Urinary bladder (tissue), 4 donors: ENCODE data around the gene COL19A1. TPM values are rescaled to one million over a fixed set of nuclear protein-coding genes. Genes with fewer than 3 reads are reported as not detected.
"Not testable (repeated sequence)": the region's sequence is repeated elsewhere in the genome, so short reads cannot be mapped to it uniquely, and the experiment has no call there.

Experiments used
- DNase-seq: peaks from one replicate; pipeline ENCODE4 v3.0.0-alpha.2; 2015; ENCODE audit errors: extremely low spot score
- H3K27ac ChIP-seq: one replicate; pipeline ENCODE4 v1.5.1; 2013; ENCODE audit warnings: low read depth, mild to moderate bottlenecking, moderate library complexity
- H3K36me3 ChIP-seq: one replicate; pipeline ENCODE4 v1.6.1; 2013; ENCODE audit warnings: mild to moderate bottlenecking, moderate library complexity; ENCODE audit not compliant: insufficient read depth
- H3K4me1 ChIP-seq: one replicate; pipeline ENCODE4 v1.6.1; 2013; ENCODE audit warnings: mild to moderate bottlenecking, moderate library complexity; ENCODE audit not compliant: insufficient read depth
- H3K4me3 ChIP-seq: one replicate; pipeline ENCODE4 v1.5.1; 2013; ENCODE audit warnings: low read depth, low read length
- WGBS: extraction: QIAGEN DNeasy Blood & Tissue Kit; methylation state at CpG from one replicate; pipeline ENCODE4 v1.1.7; 2013; 5-methylcytosine and 5-hydroxymethylcytosine counted together
- polyA plus RNA-seq: library from polyadenylated mRNA; stranded (reverse); fragments of 200-250 nt; gene quantifications from one replicate; pipeline ENCODE4 v1.2.3, GENCODE V29; 2013
- total RNA-seq: library from RNA; depleted of rRNA; stranded (reverse); fragments of >200 nt; gene quantifications from one replicate; pipeline ENCODE4 v1.2.3, GENCODE V29; 2014
- donor health status: healthy with polysubstance abuse.
- donor health status: healthy.

COL19A1 gene
- total and polyA plus RNA-seq, 2 donors = 4.6 to 29.4 TPM

DNA sequence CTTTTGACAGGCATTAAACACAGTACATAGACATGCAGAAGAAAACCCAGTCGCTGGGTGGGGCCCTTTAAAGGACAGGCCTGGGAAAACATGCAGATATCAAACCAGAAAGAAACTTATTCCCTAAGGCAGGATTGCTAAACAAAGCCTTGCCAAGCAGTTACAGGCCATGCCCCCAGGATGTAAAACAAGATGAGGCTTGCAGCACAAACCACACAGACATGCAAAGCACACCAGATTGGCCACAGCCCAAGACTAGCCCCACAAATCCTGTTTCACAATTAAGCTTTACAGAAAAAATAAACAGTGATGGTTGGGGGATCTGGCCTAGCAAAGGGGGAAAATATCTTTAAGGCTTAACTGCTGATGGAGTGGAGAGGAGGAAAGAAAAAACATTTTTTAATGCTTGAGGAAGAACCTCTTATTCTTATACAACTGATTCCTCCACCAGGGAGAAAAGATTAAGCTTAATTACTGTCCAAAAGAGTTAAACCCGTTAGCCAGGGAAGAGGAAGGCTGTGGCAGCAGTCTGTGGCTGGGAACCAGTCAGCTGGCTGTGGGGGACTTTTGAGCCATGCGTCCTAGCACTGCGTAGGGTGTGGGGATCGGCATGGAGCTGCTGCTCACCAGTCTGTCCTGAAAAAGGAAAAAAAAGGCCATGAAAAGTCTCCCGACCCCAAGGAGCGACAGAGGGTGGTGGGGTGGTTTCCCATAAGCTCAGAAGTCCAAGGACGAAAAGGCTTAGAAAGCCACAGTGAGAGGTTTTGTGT is 28.4 kb downstream of the COL19A1 start:
- Histone ChIP-seq H3K27ac (no peak overlapping the region), H3K36me3 (no peaks in the 10 kb centered on the region), H3K4me1 (no peaks in the 10 kb centered on the region), H3K4me3 (no peak overlapping the region)
- 59% methylated on average over 8 of the region's 8 CpGs for WGBS
- peak; percentile 11 for DNase-seq

DNA sequence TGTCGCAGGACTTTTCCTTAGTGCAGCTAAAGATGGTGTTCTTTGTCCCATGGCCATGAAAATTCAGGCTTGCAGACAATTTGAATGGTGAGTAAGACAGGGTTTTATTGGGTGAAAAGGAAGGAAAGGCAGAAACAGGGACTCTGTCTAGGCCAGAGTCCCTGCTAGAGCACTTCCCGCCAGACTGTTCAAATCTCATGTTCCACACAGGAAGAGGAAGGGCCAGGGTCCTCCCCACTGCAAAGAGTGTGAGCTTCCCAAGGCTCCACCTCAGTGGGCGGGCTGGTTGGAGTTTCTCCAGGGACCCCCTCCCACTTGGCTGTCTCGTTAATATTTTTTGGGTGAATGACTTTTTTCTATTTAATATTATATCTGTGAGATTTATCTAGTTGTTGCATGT is 29.0 kb downstream of the COL19A1 start:
- H3K27ac ChIP-seq = no peak overlapping the region
- H3K4me1 ChIP-seq = no peaks in the 10 kb centered on the region
- H3K4me3 ChIP-seq = no peak overlapping the region
- H3K36me3 ChIP-seq = no peaks in the 10 kb centered on the region
- DNase-seq = no peak
- 96% methylated on average over 4 of the region's 4 CpGs for WGBS

DNA sequence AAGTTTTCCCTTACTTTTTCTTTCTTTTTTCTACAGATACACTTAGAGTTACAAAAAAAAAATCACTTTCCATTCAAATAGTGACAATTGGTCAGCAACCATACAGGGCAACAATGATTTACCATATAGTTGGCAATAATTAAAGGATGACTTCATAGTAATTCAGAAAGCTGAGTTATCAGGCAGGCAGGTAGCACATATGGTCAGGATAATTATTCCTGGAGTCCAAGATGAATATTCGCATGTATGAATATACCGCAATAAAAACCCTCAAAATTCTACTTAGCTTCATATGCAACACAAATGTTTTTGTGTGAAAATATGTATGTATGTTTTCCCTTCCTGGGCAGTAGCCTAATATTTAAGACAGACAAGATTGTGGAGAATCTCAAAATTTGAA is 34.5 kb downstream of the COL19A1 start:
- 96% methylated on average over 2 of the region's 2 CpGs for WGBS
- no peak for DNase-seq
- H3K36me3 ChIP-seq = no peaks in the 10 kb centered on the region
- H3K4me3 ChIP-seq = no peak overlapping the region
- H3K4me1 ChIP-seq = no peaks in the 10 kb centered on the region
- H3K27ac ChIP-seq = no peak overlapping the region

DNA sequence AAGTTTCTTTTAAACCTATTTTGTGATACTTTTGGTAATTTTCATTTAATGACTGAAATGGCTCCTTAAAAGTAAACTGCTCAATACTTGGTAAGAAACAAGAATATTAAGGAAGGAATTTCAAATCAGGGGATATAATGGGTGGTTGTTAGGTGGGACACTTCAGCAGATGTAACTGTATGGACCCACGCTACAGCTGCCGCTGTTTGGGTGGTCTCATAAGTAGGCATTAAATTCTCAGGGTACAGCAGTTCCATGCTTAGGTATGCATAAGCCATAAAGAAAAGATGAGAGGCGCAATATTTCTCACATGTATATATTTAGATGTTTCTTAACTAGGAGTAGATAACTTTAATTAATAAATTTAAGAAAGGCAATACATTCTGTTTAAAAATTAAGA is 35.0 kb downstream of the COL19A1 start:
- Histone ChIP-seq H3K27ac (no peak overlapping the region), H3K4me1 (no peaks in the 10 kb centered on the region), H3K4me3 (no peak overlapping the region), H3K36me3 (no peaks in the 10 kb centered on the region)
- 94% methylated on average over 3 of the region's 3 CpGs for WGBS
- no peak for DNase-seq

DNA sequence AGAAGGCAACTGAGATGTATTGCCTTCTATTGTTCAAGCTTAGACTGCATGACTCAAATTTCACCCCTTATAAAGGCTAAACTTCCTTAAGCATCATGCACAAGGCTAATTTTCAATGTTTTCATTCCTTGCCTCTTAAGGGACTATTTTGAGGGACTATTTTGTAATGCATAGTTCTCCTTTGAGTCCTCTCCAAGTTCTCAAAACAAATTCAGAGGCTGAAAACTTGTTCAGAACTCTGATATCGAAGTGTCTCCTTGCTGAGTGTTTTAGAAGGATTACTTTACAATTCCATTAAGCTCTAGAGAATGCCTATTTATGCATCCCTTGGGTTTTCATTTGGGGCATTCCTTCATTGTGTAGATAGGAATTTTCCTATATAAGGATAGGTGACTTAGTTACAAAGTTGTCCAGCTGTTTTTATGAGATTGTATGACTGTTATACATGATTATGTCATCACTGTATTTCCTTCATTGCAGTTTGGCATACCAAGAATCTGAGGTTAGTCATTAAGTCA is 41.7 kb downstream of the COL19A1 start:
- H3K36me3 ChIP-seq = no peaks in the 10 kb centered on the region
- no peak for DNase-seq
- WGBS = 27% methylated on average over 1 of the region's 1 CpG
- no peak overlapping the region for H3K4me3 ChIP-seq
- H3K27ac ChIP-seq = no peak overlapping the region
- no peaks in the 10 kb centered on the region for H3K4me1 ChIP-seq

DNA sequence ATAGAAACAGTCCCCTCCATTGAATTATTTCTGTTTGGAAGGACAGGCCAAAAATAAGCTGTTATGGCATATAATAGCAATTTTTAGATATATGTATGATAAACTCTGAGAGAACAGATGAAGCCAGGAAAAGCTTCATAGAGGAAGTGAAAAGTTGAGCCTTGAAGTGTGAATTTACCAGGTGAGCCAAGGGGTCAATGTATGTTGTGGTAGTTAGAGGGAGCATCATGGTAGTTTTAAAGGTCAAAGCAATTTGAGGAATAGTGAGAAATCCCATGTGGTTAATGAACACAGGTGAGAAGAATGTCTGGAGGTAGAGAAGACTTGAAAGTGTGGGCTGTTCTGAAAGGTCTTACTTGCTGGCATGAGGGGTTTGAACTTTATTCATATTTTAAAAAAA is 47.0 kb downstream of the COL19A1 start:
- no peak overlapping the region for H3K4me3 ChIP-seq
- H3K36me3 ChIP-seq = no peaks in the 10 kb centered on the region
- no peak for DNase-seq
- H3K27ac ChIP-seq = no peak overlapping the region
- no peaks in the 10 kb centered on the region for H3K4me1 ChIP-seq

DNA sequence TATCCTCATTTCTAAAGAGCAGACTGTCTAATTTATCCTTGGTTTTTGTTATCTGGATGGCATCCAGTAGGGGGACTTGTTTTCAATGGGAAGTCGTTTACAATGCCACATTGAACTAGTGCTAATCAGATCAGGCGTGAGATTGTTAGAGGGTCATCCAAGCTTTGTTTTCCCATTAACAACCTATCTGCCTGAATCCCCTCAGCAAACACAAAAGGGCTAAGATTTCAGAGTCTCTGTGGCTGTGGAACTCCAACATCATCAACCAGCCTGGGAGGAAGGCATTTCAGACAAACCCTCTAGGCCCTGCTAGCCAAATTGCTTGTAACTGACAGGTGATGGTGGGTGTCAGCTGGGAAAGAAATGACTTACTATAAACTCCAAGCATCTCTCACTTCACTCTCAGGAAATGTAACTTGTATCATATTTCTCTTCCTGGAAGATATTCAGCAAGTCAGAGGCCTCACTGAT is 47.7 kb downstream of the COL19A1 start:
- no peak overlapping the region for H3K4me3 ChIP-seq
- H3K36me3 ChIP-seq = no peaks in the 10 kb centered on the region
- DNase-seq = no peak
- no peaks in the 10 kb centered on the region for H3K4me1 ChIP-seq
- WGBS = 52% methylated on average over 2 of the region's 2 CpGs
- no peak overlapping the region for H3K27ac ChIP-seq

DNA sequence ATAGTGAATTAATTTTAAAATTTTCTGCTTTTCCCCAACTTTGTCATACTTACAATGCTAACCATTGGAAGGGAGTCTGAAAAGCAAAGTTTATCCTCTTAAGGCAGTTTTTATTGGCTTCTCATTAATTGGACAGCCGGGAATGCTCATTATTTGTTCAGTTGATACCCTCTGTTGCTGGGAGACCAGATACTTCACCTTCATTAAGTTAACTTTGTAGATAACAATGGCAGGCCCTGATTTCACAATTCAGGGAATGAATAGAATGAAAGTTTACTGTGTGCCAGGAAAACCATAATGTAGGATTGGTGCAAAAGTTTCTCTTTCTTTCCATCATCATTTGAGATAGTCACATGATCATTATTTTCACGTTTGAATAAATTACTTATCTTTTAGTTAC is 49.0 kb downstream of the COL19A1 start:
- no peak for DNase-seq
- Histone ChIP-seq H3K27ac (no peak overlapping the region), H3K4me3 (no peak overlapping the region), H3K36me3 (no peaks in the 10 kb centered on the region), H3K4me1 (no peaks in the 10 kb centered on the region)
- 69% methylated on average over 2 of the region's 2 CpGs for WGBS

DNA sequence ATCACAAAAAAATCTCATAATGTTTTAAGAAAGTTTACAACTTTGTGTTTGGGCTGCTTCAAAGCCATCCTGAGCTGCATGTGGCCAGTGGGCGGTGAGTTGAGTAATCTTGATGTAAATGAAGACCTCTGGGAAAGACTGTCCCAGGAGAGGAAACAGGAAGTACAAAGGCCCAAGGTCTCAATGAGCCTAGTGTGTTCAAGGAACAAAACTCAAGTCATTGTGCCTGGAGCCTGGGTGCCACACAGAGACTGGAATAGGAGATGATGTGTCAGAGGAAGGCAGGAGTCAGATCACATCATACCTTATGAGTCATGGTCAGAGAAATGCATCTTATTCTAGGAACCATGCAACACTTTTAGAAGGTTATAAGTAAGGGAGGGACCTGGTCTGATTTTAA is 51.5 kb downstream of the COL19A1 start:
- Histone ChIP-seq H3K27ac (no peak overlapping the region), H3K4me3 (no peak overlapping the region), H3K36me3 (no peaks in the 10 kb centered on the region), H3K4me1 (no peaks in the 10 kb centered on the region)
- DNase-seq = no peak
- 92% methylated on average over 1 of the region's 1 CpG for WGBS

DNA sequence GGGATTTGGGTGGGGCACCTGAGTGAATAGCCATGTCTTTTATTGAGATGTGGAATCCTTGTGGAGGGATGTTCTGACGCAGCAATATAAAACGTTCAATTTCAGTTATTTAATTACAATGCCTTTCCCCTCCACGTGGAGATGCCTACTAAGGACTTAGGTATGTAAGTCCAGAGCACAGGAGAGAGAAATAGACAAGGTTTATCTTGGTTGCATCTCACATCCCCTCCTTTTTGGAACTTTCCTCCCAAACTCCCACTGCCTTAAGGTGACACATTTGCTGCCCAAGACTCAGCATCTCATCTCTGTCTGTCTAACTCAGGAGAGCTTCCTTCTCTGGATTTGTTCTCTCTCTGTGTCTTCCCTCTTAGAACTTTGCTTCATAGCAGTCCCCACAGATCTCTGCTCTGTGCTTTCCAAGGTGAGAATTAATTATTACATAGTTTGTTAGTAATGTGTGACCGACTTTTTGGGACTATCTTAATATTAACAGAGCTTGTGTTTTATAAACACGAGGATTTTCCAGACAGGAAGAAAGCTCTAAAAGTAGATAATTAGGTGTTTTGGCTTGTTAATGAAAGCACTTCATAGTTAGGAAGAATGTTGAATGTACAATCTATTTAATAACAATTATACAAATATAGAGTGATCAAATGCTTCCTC is 52.6 kb downstream of the COL19A1 start:
- 53% methylated on average over 5 of the region's 5 CpGs for WGBS
- no peak overlapping the region for H3K4me3 ChIP-seq
- no peak for DNase-seq
- no peaks in the 10 kb centered on the region for H3K36me3 ChIP-seq
- H3K27ac ChIP-seq = no peak overlapping the region
- no peaks in the 10 kb centered on the region for H3K4me1 ChIP-seq

DNA sequence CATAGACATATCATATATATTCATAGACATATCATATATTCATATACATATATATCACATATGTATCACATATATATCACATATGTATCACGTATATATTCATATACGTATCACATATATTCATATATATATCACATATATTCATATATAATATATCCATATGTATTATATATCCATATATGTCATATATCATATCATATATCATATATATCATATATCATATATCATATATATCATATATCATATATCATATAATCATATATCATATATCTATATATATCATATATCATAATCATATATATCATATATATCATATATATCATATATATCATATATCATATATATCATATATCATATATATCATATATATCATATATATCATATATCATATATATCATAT is 54.7 kb downstream of the COL19A1 start:
- not testable (repeated sequence) for DNase-seq, H3K36me3 ChIP-seq, H3K27ac ChIP-seq, H3K4me1 ChIP-seq, H3K4me3 ChIP-seq
- 97% methylated on average over 2 of the region's 2 CpGs for WGBS

DNA sequence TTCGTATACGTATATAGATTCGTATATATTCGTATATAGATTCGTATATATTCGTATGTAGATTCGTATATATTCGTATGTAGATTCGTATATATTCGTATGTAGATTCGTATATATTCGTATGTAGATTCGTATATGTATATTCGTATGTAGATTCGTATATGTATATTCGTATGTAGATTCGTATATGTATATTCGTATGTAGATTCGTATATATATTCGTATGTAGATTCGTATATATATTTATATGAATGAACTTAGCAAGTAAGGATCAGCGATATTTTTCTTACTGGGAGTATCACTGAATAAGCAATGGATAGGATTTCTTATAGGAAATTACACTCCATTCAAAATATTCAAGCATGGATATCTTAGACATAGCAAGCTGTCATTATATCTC is 55.3 kb downstream of the COL19A1 start:
- H3K4me3 ChIP-seq, H3K27ac ChIP-seq, H3K36me3 ChIP-seq, DNase-seq, H3K4me1 ChIP-seq: not testable (repeated sequence)
- 96% methylated on average over 22 of the region's 22 CpGs for WGBS

DNA sequence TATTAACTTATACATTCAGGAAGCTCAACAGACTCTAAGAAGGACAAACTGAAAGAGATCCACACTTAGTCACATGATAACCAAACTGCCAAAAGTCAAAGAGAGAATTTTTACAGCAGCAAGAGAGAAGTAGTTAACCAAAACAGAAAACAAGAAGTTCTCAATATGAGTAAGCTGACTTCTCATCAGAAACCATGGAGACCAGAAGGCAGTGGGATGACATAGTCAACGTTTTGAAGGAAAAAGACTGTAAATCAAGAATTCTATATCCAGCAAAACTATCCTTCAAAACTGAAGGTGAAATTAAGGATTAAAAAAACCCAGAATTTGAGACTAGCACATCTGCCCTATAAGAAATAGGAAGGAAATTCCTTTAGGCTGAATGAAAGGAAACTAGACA is 60.4 kb downstream of the COL19A1 start:
- Histone ChIP-seq H3K36me3 (no peaks in the 10 kb centered on the region), H3K27ac (no peak overlapping the region), H3K4me1 (no peaks in the 10 kb centered on the region), H3K4me3 (no peak overlapping the region)
- DNase-seq = no peak
- 82% methylated on average over 1 of the region's 1 CpG for WGBS

DNA sequence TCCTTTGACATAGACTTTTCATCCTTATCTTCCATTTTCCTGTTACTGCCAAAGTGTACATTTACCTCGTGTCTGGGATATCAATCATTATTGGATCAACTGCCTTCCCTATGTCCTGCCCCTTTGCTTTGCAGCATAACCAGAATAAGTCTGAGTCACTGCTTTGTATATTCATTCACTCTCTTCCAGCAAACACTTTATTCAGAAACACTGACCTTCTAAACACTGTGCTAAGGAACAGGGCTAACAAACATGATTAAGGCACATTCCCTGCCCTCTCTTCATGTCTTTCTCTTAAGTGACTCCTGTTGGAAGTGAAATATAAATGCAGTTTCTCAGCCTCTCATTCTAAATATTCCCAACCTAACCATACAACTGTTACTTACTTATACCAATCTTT is 66.9 kb downstream of the COL19A1 start:
- H3K36me3 ChIP-seq = no peaks in the 10 kb centered on the region
- no peaks in the 10 kb centered on the region for H3K4me1 ChIP-seq
- no peak overlapping the region for H3K4me3 ChIP-seq
- WGBS = 11% methylated on average over 1 of the region's 1 CpG
- no peak overlapping the region for H3K27ac ChIP-seq
- no peak for DNase-seq
